22Rv1 (cell line): ENCODE results near the gene HS6ST3.

ENCODE experiments used
- H3K27ac ChIP-seq: fragments of 450-650 bp; 2 replicates; pipeline ENCODE4 v1.5.1; 2017
- CTCF ChIP-seq: fragments of 450-650 bp; IDR thresholded peaks from 2 replicates; pipeline ENCODE4 v1.5.1; 2017; ENCODE audit warnings: mild to moderate bottlenecking
- ZFX ChIP-seq: fragments of 450-650 bp; IDR thresholded peaks from 2 replicates; pipeline ENCODE4 v1.6.1; 2017; ENCODE audit warnings: antibody characterized with exemption, borderline replicate concordance

HS6ST3 gene

GRCh38 chr13:96880419-96880818 lies 790.5 kb downstream of the HS6ST3 start:
- TF ChIP-seq CTCF, result no peak
- TF ChIP-seq ZFX, result no peak
- H3K27ac ChIP-seq, result no peak overlapping the region
